SU-DHL-6 (cell line): ENCODE measurements around the gene PHACTR3.

Experiments used
- H2AFZ ChIP-seq: fragments of 200-600 bp; sonication (generic); 2 replicates; pipeline ENCODE4 v1.6.1; 2014; ENCODE audit warnings: low read depth, mild to moderate bottlenecking, moderate library complexity, mixed read lengths, antibody characterized with exemption, low read length; ENCODE audit not compliant: severe bottlenecking
- H3F3A ChIP-seq: fragments of 200-600 bp; shearing (Covaris generic); 2 replicates; pipeline ENCODE4 v1.6.0; 2016; ENCODE audit warnings: antibody characterized with exemption, mild to moderate bottlenecking; ENCODE audit not compliant: insufficient read depth
- H3K27ac ChIP-seq: fragments of 200-600 bp; sonication (generic); 2 replicates; pipeline ENCODE4 v1.5.1; 2016; ENCODE audit warnings: low read depth, mild to moderate bottlenecking, low read length, moderate library complexity, mixed read lengths
- H3K27me3 ChIP-seq: fragments of 200-600 bp; sonication (generic), shearing (Covaris generic); 2 replicates; pipeline ENCODE4 v1.6.0; 2014; ENCODE audit warnings: mild to moderate bottlenecking, low read length
- H3K36me3 ChIP-seq: fragments of 200-600 bp; sonication (generic); 2 replicates; pipeline ENCODE4 v1.6.1; 2014; ENCODE audit warnings: mild to moderate bottlenecking, low read length, mixed read lengths
- H3K4me2 ChIP-seq: fragments of 300-600, 200-600 bp; shearing (Covaris generic), sonication (generic); 2 replicates; pipeline ENCODE4 v1.6.0; 2014; ENCODE audit warnings: low read length, low read depth, mild to moderate bottlenecking; ENCODE audit not compliant: poor library complexity, severe bottlenecking
- H3K4me3 ChIP-seq: fragments of 200-600 bp; sonication (generic); 2 replicates; pipeline ENCODE4 v1.5.1; 2014; ENCODE audit warnings: antibody characterized with exemption, low read length, mild to moderate bottlenecking, mixed read lengths; ENCODE audit not compliant: insufficient read depth, poor library complexity, severe bottlenecking
- H3K79me2 ChIP-seq: fragments of 200-600 bp; sonication (generic); 2 replicates; pipeline ENCODE4 v1.6.1; 2014; ENCODE audit warnings: mild to moderate bottlenecking, low read length, moderate library complexity; ENCODE audit not compliant: insufficient read depth
- H3K9ac ChIP-seq: fragments of 200-600 bp; sonication (generic); 2 replicates; pipeline ENCODE4 v1.7.0; 2014; ENCODE audit warnings: mild to moderate bottlenecking, low read length
- H3K9me2 ChIP-seq: fragments of 200-600 bp; sonication (generic); replicated peaks from 2 replicates; pipeline ENCODE4 v1.6.1; 2014; ENCODE audit warnings: low read length; ENCODE audit not compliant: insufficient read depth
- H3K9me3 ChIP-seq: fragments of 200-600 bp; sonication (generic); 2 replicates; pipeline ENCODE4 v1.6.1; 2014; ENCODE audit warnings: low read length, mixed read lengths; ENCODE audit not compliant: insufficient read depth
- H4K20me1 ChIP-seq: fragments of 200-600 bp; sonication (generic); 2 replicates; pipeline ENCODE4 v1.6.1; 2014; ENCODE audit warnings: low read depth, mild to moderate bottlenecking, antibody characterized with exemption, low read length, moderate library complexity, mixed read lengths
- CTCF ChIP-seq: fragments of 200-600 bp; sonication (generic); IDR thresholded peaks from one replicate; pipeline ENCODE4 v1.5.1; 2017; ENCODE audit warnings: antibody characterized with exemption, mild to moderate bottlenecking, low read length, moderate library complexity; ENCODE audit not compliant: insufficient read depth, poor library complexity, severe bottlenecking
- EZH2phosphoT487 ChIP-seq: fragments of 200-600 bp; sonication (generic), shearing (Covaris generic); conservative IDR thresholded peaks from 2 replicates; pipeline ENCODE4 v1.6.1; 2018; ENCODE audit warnings: mild to moderate bottlenecking, antibody characterized with exemption, low read length, moderate library complexity, mixed read lengths

Gene PHACTR3

GRCh38 chr20:59836767-59837166, 232.4 kb downstream of the PHACTR3 start:
- no peaks in the 10 kb centered on the region for H3K79me2 ChIP-seq
- no peaks in the 10 kb centered on the region for H3K9me2 ChIP-seq
- H3K27me3 ChIP-seq: no peaks in the 10 kb centered on the region
- no peak overlapping the region for H3K4me3 ChIP-seq
- H3K9ac ChIP-seq: no peak overlapping the region
- H4K20me1 ChIP-seq: no peaks in the 10 kb centered on the region
- TF ChIP-seq EZH2phosphoT487 (no peak), CTCF (no peak)
- H3K4me2 ChIP-seq: no peak overlapping the region
- H3K27ac ChIP-seq: no peak overlapping the region
- H3K36me3 ChIP-seq: no peaks in the 10 kb centered on the region
- H2AFZ ChIP-seq: no peak overlapping the region
- H3K9me3 ChIP-seq: no peaks in the 10 kb centered on the region
- no peaks in the 10 kb centered on the region for H3F3A ChIP-seq

GRCh38 chr20:59837623-59838394, 233.5 kb downstream of the PHACTR3 start:
- Histone ChIP-seq H3K27ac (no peak overlapping the region), H3K9me2 (no peaks in the 10 kb centered on the region), H3F3A (no peaks in the 10 kb centered on the region), H3K27me3 (no peaks in the 10 kb centered on the region), H3K9ac (no peak overlapping the region), H3K4me2 (no peak overlapping the region), H4K20me1 (no peaks in the 10 kb centered on the region), H3K9me3 (no peaks in the 10 kb centered on the region), H3K4me3 (no peak overlapping the region), H3K79me2 (no peaks in the 10 kb centered on the region), H3K36me3 (no peaks in the 10 kb centered on the region), H2AFZ (no peak overlapping the region)
- TF ChIP-seq CTCF: no peak
- TF ChIP-seq EZH2phosphoT487: no peak

GRCh38 chr20:59839400-59839799, 235.1 kb downstream of the PHACTR3 start:
- H3K4me3 ChIP-seq: no peak overlapping the region
- H3K36me3 ChIP-seq: no peaks in the 10 kb centered on the region
- H3K4me2 ChIP-seq: no peak overlapping the region
- H4K20me1 ChIP-seq: no peaks in the 10 kb centered on the region
- no peak overlapping the region for H2AFZ ChIP-seq
- H3K27ac ChIP-seq: no peak overlapping the region
- no peaks in the 10 kb centered on the region for H3K27me3 ChIP-seq
- H3K79me2 ChIP-seq: no peaks in the 10 kb centered on the region
- TF ChIP-seq EZH2phosphoT487: no peak
- no peak for TF ChIP-seq CTCF
- H3K9me3 ChIP-seq: no peaks in the 10 kb centered on the region
- no peaks in the 10 kb centered on the region for H3K9me2 ChIP-seq
- H3K9ac ChIP-seq: no peak overlapping the region
- no peaks in the 10 kb centered on the region for H3F3A ChIP-seq
